NCI-H187 (cell line): ENCODE measurements around the gene FFAR4.

ENCODE experiments used
- DNase-seq, 2 experiments: peaks; one replicate each; lab custom pipeline; 2025; lab: John Stamatoyannopoulos, UW

FFAR4 gene

GRCh38 chr10:93572606-93573005 is 6.1 kb downstream of the FFAR4 start:
- DNase-seq, result no peak

- no peak for DNase-seq
These were observed 6.8 kb downstream of the FFAR4 start for GRCh38 chr10:93573051-93573909.

DNA sequence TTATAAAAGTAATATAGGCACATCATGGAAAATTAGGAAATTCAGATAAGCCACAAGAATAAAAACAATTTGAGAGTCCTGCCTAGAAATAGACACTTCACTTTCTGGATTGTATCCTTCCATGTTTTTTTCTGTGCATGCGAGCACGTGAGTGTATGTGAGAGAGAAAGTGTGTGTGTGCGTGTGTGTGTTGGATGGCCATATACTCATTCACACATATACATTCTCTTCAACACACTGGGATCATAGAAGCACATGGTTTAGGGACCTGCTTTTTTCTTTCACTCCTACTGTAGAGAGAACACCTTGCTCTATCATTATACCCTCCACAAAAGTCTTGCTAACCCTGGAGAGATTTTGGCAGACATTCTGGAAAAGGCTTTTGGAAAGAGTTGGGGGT is 7.5 kb downstream of the FFAR4 start:
- DNase-seq, result no peak

GRCh38 chr10:93576888-93577287 is 10.4 kb downstream of the FFAR4 start:
- DNase-seq, result no peak

- DNase-seq, result no peak
These were observed 11.1 kb downstream of the FFAR4 start for GRCh38 chr10:93577565-93577964.

GRCh38 chr10:93579089-93579488 is 12.6 kb downstream of the FFAR4 start:
- no peak for DNase-seq

GRCh38 chr10:93579985-93580711 is 13.7 kb downstream of the FFAR4 start:
- DNase-seq, result no peak

DNA sequence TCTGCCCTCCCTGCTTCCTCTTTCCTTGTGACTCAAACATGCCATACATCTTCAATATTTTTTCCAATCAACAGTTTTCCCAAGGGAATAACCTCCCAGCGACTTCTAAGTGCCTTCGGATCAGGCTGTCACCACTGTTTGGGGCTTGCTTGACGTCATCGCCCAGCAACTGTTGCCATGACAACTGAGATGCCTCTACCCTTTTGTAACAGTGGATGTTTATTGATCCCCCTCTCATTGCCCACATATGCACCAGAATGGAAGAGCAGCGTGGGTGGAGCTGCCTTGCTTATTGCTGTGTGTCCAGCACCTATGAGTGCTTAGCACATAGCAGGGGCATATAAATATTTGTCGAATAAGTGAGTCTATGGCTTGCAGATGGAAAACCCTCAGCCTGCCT is 14.4 kb downstream of the FFAR4 start:
- no peak for DNase-seq

- DNase-seq, result no peak
These were observed 18.0 kb downstream of the FFAR4 start for GRCh38 chr10:93584445-93584844.

GRCh38 chr10:93589648-93590562 is 23.4 kb downstream of the FFAR4 start:
- no peak for DNase-seq

- no peak for DNase-seq
These were observed 24.2 kb downstream of the FFAR4 start for GRCh38 chr10:93590638-93591037.

- no peak for DNase-seq
These were observed 24.8 kb downstream of the FFAR4 start for GRCh38 chr10:93591065-93591808.

GRCh38 chr10:93593254-93593653 is 26.8 kb downstream of the FFAR4 start:
- DNase-seq, result no peak

- DNase-seq, result no peak
These were observed 27.3 kb downstream of the FFAR4 start for GRCh38 chr10:93593749-93594148.

- DNase-seq, result no peak
These were observed 28.1 kb downstream of the FFAR4 start for GRCh38 chr10:93594518-93594917.

DNA sequence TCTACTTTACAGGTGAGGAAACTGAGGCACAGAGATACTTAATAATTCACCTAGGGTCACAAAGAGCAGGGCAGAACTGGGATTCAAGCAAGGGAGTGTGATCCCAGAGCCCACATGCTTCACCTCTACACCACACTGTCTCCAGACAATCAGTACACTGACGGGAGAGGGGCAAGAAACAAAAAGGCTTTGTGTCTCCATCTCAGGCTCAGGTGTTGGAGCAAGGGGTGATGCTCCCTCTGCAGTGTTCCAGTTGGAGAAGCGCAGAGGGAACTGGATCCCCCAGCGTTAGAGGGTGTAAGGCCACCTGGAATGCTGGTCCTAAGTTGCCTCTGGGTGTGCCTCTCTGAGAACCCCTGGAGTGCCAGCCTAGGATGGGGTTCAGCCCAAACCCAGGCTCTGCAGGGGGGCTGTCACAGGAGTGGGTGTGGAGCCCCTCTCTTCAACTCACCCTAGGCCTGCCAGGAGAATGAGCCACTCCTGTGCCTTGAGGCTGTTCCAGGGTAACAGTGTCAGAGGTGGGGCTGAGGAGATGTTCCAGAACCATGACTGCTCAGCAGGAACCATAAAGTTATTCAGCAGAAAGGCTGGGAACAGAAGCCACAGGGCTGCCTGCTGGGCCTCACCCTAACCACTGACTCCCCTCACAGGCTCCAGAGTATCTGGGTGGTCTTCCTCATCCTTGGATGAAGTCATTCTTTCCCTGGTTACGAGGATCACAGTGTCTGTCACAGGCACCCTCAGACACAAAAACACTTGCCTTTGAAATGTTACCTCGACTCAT is 29.1 kb downstream of the FFAR4 start:
- DNase-seq, result no peak

DNA sequence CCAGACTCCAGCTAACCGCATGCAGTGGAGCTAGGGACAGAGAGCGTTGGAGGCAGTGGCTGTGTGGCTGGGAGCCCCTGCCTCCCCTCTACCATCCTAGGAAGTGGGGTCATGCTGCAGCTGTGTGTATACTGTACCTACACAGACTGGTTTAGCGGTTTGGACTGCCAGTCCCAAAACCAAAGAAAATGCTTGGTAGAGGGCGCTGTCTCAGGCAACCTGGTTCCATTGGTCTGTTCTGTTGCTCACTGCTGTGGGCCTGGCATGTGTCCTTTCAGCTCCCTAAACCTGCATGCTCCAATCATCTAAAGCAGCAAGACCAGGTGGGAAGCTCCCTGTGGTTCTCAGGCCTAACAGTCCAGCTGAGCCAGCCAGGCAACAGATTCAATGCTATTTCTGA is 30.1 kb downstream of the FFAR4 start:
- no peak for DNase-seq

- no peak for DNase-seq
These were observed 30.7 kb downstream of the FFAR4 start for GRCh38 chr10:93597075-93597599.

DNA sequence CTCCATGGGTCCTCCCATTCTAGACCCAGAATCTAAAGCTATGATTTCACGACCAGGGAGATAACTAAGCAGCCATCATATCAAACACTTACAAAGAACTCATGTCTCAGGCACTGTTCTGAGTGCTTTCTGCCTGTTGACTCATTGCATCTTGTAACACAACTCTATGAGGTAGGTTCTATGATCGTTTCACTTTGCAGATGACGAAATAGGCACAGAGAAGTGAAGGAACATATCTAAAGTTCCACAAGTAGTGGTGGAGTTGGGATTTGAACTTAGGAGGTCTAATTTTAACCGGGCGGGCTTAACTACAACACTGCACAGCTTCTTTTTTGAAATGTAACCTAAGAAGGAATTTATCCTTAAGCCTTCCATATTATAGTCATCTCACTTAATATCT is 31.7 kb downstream of the FFAR4 start:
- DNase-seq, result no peak

DNA sequence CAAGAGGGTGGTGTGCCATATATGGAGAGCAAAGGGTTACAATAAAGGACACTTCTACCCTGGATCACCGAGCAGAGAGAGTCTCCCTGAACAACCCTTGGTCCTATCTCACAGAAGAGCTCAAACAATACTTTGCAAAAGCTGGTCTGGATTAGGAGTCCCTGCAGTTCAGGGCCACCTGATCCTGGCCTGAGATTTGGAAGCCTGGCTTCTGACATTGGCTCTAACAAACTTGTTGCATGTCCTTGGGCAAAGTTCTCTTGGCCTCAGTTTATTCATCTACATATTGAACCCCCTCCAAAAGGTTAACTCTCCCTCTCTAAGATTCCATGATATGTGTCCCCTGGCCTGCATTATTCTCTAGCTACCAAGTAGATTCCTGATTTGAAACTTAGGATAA is 32.9 kb downstream of the FFAR4 start:
- no peak for DNase-seq

DNA sequence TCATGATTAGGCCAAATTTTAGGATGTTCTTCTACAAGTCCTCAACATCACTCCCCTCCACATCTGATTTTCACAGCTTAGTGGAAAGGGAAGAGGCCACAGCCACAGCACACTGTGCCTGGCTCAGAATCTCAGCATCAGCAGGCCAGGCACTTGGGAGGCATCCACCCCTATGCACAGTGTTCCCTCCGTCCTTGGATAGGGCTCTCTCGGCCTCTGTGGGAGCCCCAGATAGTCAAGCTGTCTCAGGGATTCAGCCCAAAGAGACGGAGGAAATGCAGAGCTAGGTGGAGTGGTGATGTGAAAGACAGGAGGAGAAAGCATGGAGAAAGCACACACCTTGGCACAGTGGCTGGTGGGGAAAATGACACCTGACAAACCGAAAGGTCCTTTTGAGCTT is 33.3 kb downstream of the FFAR4 start:
- DNase-seq, result no peak
